ENCODE measurements around the gene KIFC3.

KIFC3 gene

DNA sequence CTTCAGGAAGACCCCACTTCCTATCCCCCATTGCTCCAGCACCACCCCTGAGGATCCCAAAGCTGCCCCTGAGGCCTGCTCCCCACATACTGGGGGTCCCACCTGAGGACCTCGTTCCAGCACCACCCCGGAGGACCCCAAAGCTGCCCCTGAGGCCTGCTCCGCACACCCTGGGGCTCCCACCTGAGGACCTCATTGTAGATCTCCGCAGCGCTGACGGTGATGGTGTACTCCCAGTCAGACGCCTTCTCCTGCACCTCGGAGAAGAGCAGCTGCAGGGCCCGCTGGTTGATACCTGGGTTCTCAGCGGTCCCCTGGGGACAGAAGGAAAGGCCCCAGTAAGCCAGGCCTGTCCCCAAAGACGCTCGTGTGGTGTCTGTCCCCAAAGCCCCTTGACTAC lies 40.3 kb downstream of the KIFC3 start:
- no peak overlapping the region for H3K27ac ChIP-seq
- TF ChIP-seq ZFX (IDR thresholded peaks at IDR 0.05), result no peak
- TF ChIP-seq CTCF (conservative IDR thresholded peaks at IDR 0.05), result no peak

GRCh38 chr16:57761301-57761700 lies 41.0 kb downstream of the KIFC3 start:
- TF ChIP-seq ZFX (IDR thresholded peaks at IDR 0.05) (no peak), CTCF (conservative IDR thresholded peaks at IDR 0.05) (no peak)
- H3K27ac ChIP-seq, result no peak overlapping the region

DNA sequence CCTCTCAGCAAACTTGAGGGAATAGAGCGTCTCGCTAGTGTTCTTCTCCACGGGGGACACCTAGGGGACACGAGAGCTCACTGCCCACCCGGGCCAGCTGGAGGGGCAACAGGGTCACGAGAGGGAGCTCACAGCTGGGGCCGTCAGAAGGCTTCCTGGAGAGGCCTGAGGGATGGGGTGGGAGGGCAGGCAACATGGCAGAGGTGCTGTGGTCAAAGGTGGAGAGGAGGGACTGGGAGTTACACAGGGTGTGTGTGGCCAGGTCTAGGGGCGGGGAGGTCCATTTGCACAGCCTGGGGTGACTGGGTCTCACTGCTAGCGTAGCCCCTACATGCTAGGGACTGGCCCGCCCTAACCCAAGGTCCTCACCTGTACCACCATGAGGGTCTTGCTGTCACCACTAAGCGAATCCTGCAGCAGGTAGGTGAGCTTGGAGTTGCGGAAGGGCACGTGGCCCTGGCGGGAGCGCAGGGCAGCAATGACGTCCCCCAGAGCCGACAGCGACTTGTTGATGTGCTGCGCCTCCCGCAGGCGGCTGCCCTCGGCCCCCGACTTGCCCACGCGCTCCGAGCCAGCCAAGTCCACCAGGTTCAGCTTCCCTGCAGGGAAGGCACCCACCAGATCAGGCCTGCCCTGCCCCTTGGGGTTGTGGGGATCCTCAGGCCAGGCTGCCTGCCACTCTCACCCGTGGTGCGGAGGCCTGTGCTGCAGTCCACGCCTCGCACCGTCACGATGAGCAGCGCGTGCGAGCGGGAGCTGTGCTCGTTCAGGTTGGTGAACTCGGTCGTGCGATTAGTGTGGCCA lies 41.7 kb downstream of the KIFC3 start:
- H3K27ac ChIP-seq, result no peak overlapping the region
- no peak for TF ChIP-seq CTCF (conservative IDR thresholded peaks at IDR 0.05)
- no peak for TF ChIP-seq ZFX (IDR thresholded peaks at IDR 0.05)

- TF ChIP-seq ZFX (IDR thresholded peaks at IDR 0.05) (no peak), CTCF (conservative IDR thresholded peaks at IDR 0.05) (no peak)
- no peak overlapping the region for H3K27ac ChIP-seq
These were observed 42.5 kb downstream of the KIFC3 start for GRCh38 chr16:57759541-57760356.

DNA sequence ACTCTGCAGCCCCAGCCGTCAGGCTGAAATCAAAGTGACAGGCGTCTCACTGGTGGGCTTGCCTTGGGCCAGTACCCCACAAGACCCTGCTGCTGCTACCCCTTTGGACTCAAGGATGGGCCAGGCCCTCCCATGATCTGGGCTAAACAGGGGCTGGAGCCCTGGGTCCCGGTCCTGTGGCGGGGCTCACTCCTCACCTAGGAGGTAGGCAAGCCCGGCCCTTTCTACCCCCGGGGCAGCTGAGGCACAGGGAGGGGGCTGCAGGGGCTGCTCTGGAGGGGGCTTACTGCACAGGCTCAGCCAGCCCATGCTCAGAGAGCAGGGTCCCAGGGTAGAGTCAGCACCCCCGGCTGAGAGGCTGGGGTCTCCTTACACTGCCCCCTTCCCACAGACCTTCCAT lies 43.2 kb downstream of the KIFC3 start:
- no peak overlapping the region for H3K27ac ChIP-seq
- TF ChIP-seq CTCF (conservative IDR thresholded peaks at IDR 0.05) (no peak), ZFX (IDR thresholded peaks at IDR 0.05) (no peak)

DNA sequence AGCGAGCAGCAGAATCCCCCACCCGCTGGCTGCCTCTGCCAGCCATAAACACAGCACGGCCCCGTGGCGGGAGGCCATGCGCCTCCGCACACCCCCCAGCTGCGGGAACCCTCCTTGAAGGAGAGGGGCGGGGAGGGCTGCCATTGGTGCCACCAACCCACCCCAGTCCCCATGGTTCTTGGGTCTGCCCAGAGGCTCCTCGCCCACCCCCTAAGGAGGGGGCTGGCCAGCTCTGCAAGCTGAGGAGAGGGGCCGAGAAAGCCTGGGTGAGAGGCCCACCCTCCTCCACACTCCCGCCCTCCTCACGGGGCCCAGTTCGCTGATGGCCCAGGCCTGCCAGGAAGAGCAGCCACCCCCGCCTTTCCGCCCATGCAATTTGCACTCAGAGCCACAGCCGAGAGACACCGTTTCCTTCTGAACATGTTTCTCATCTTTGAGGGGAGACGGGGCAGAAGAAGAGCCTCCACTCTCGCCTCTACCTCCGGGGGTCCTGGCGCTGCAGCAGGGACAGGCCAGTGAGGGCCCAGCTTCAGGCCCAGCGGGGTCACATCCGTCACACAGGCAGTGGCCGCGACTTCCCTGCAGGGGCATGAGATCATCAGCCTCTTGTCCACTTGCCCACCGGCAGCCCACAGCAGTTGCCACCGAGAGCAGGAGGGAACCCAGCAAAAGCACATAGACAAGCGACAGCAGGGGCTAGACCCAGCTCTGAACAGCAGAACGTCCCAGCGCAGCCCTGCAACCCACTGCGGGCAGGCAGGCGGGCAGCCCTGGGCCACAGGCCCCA lies 43.8 kb downstream of the KIFC3 start:
- TF ChIP-seq CTCF (conservative IDR thresholded peaks at IDR 0.05) (no peak), ZFX (IDR thresholded peaks at IDR 0.05) (no peak)
- H3K27ac ChIP-seq, result no peak overlapping the region

All from C4-2B (cell line).